Liver (tissue), 9 donors: Measurements from ENCODE around the gene SPATS2L. TPM values are rescaled to one million over a fixed set of nuclear protein-coding genes. Genes with fewer than 3 reads are reported as not detected.
A peak's percentile ranks its signal among the peaks of the same experiment; 100 is the strongest.

Source experiments
- DNase-seq: peaks from one replicate; pipeline ENCODE4 v3.0.0-alpha.2; 2017; ENCODE audit warnings: low spot score
- H3K27ac ChIP-seq, 2 donors: one replicate each; pipeline ENCODE4 v1.7.0; 2013; ENCODE audit warnings: inconsistent platforms in 2 of 2, low read length in 2 of 2, control low read depth in 1 of 2, low read depth in 1 of 2, mild to moderate bottlenecking in 1 of 2
- H3K27me3 ChIP-seq, 4 donors: one replicate each; pipeline versions ENCODE4 v1.6.1 to v1.7.0; 2013; ENCODE audit warnings: low read length in 3 of 4, inconsistent platforms in 1 of 4, mild to moderate bottlenecking in 1 of 4, moderate library complexity in 1 of 4; ENCODE audit not compliant: control insufficient read depth in 4 of 4, insufficient read depth in 4 of 4
- H3K36me3 ChIP-seq, 4 donors: one replicate each; pipeline versions ENCODE4 v1.6.1 to v1.7.0; 2013; ENCODE audit warnings: low read length in 3 of 4, mild to moderate bottlenecking in 3 of 4, low read depth in 1 of 4, moderate library complexity in 1 of 4; ENCODE audit not compliant: control insufficient read depth in 4 of 4, insufficient read depth in 3 of 4
- H3K4me1 ChIP-seq, 4 donors: one replicate each; pipeline versions ENCODE4 v1.6.1 to v1.7.0; 2013; ENCODE audit warnings: low read length in 3 of 4, mild to moderate bottlenecking in 3 of 4, moderate library complexity in 1 of 4; ENCODE audit not compliant: control insufficient read depth in 4 of 4, insufficient read depth in 4 of 4
- H3K4me3 ChIP-seq, 3 donors: one replicate each; pipeline versions ENCODE4 v1.6.1 to v1.7.0; 2013; ENCODE audit warnings: low read length in 3 of 3, control low read depth in 1 of 3, low read depth in 1 of 3, mild to moderate bottlenecking in 1 of 3
- H3K9ac ChIP-seq, 2 donors: one replicate each; pipeline ENCODE4 v1.7.0; 2013; ENCODE audit warnings: low read length in 2 of 2, mild to moderate bottlenecking in 2 of 2, moderate library complexity in 2 of 2, control low read depth in 1 of 2, low read depth in 1 of 2
- H3K9me3 ChIP-seq, 4 donors: one replicate each; pipeline versions ENCODE4 v1.6.1 to v1.7.0; 2013; ENCODE audit warnings: low read length in 3 of 4; ENCODE audit not compliant: control insufficient read depth in 4 of 4
- ATF3 ChIP-seq: IDR thresholded peaks from 2 replicates; pipeline ENCODE4 v1.6.1; 2016; ENCODE audit warnings: antibody characterized with exemption
- CTCF ChIP-seq: fragments of 150-350 bp; IDR thresholded peaks from 2 replicates; pipeline ENCODE4 v1.5.1; 2017; ENCODE audit warnings: improper control_type of control experiment, low read depth, low read length; ENCODE audit not compliant: missing input control
- EGR1 ChIP-seq, 2 donors: IDR thresholded peaks; 2 replicates each; pipeline ENCODE4 v1.6.1; 2016 to 2018; ENCODE audit warnings: antibody characterized with exemption in 2 of 2, low read depth in 2 of 2
- FOXA2 ChIP-seq: IDR thresholded peaks from 2 replicates; pipeline ENCODE4 v1.6.1; 2016; ENCODE audit warnings: antibody characterized with exemption
- GABPA ChIP-seq, 2 donors: IDR thresholded peaks in 1 of 2; conservative IDR thresholded peaks in 1 of 2; 2 replicates each; pipeline ENCODE4 v1.6.1; 2016; ENCODE audit warnings: antibody characterized with exemption in 2 of 2, mild to moderate bottlenecking in 1 of 2, moderate library complexity in 1 of 2
- HNF4A ChIP-seq, 2 donors: conservative IDR thresholded peaks; 2 replicates each; pipeline ENCODE4 v1.6.1; 2016; ENCODE audit warnings: antibody characterized with exemption in 2 of 2, mild to moderate bottlenecking in 2 of 2
- JUND ChIP-seq, 2 donors: IDR thresholded peaks; 2 replicates each; pipeline ENCODE4 v1.6.1; 2016; ENCODE audit warnings: antibody characterized with exemption in 2 of 2
- MAX ChIP-seq: IDR thresholded peaks from 2 replicates; pipeline ENCODE4 v1.6.1; 2016; ENCODE audit warnings: antibody characterized with exemption
- NR2F2 ChIP-seq: IDR thresholded peaks from 2 replicates; pipeline ENCODE4 v1.6.1; 2016; ENCODE audit warnings: antibody characterized with exemption
- RAD21 ChIP-seq, 2 donors: IDR thresholded peaks; 2 replicates each; pipeline ENCODE4 v1.6.1; 2016; ENCODE audit warnings: antibody characterized with exemption in 2 of 2, mild to moderate bottlenecking in 2 of 2
- RXRA ChIP-seq, 2 donors: IDR thresholded peaks; 2 replicates each; pipeline ENCODE4 v1.6.1; 2017 to 2018; ENCODE audit warnings: antibody characterized with exemption in 2 of 2, mild to moderate bottlenecking in 1 of 2
- SP1 ChIP-seq: IDR thresholded peaks from 2 replicates; pipeline ENCODE4 v1.6.1; 2018; ENCODE audit warnings: antibody characterized with exemption, mild to moderate bottlenecking
- WGBS: extraction: QIAGEN DNeasy Blood & Tissue Kit; methylation state at CpG from one replicate; pipeline ENCODE4 v1.1.7; 2013; 5-methylcytosine and 5-hydroxymethylcytosine counted together
- polyA plus RNA-seq, 2 donors: library from polyadenylated mRNA; stranded (reverse) in 1 of 2; unstranded in 1 of 2; fragments of 200-250 nt in 1 of 2; fragments of >200 nt in 1 of 2; fragmentation: Nextera tagmentation in 1 of 2; extraction: Ambion mirVana in 1 of 2; gene quantifications; one replicate each; pipeline versions ENCODE4 v1.2.1 to v1.2.3, GENCODE V29; 2013 to 2015
- total RNA-seq, 2 donors: library from RNA; depleted of rRNA; stranded (reverse); fragments of >200 nt; gene quantifications; one replicate each; pipeline ENCODE4 v1.2.3, GENCODE V29; 2014
- donor health status: healthy.
- donor health status: healthy.
- donor health status: healthy.
- donor health status: healthy.
- donor health status: healthy.

The SPATS2L gene
- total and polyA plus RNA-seq, 4 donors: 31.4 to 49.9 (median 42.4) TPM

- H3K27me3 ChIP-seq: no peaks in the 10 kb centered on the region
- WGBS: 96% methylated on average over 2 of the region's 2 CpGs
- TF ChIP-seq RXRA (IDR thresholded peaks at IDR 0.05) (peak; percentile 68 to 82), RAD21 (IDR thresholded peaks at IDR 0.05) (peak; percentile 18 to 28), HNF4A (conservative IDR thresholded peaks at IDR 0.05) (peak; percentile 84 to 86), NR2F2 (no peak), MAX (peak; percentile 8), SP1 (peak; percentile 62)
- DNase-seq: no peak
- no peaks in the 10 kb centered on the region for H3K36me3 ChIP-seq
- peaks cover 0 to 7% (median 2%) of the 10 kb centered on the region in 4 donors for H3K4me1 ChIP-seq
- no peak overlapping the region for H3K27ac ChIP-seq
- no peak overlapping the region for H3K9ac ChIP-seq
- H3K9me3 ChIP-seq: no peaks in the 10 kb centered on the region
- H3K4me3 ChIP-seq: no peak overlapping the region
Measured at GRCh38 chr2:200262047-200262446, 44.4 kb upstream of the SPATS2L start.

- DNase-seq: no peak
- TF ChIP-seq HNF4A (conservative IDR thresholded peaks at IDR 0.05) (peak; percentile 25 to 72), FOXA2 (no peak), ATF3 (no peak)
- Histone ChIP-seq H3K4me3 (no peak overlapping the region), H3K27ac (no peak overlapping the region), H3K36me3 (no peaks in the 10 kb centered on the region), H3K27me3 (no peaks in the 10 kb centered on the region), H3K9me3 (no peaks in the 10 kb centered on the region), H3K4me1 (peaks cover 0 to 7% (median 2%) of the 10 kb centered on the region in 4 donors), H3K9ac (no peak overlapping the region)
- WGBS: 96% methylated on average over 1 of the region's 1 CpG
Measured at GRCh38 chr2:200263279-200263678, 43.2 kb upstream of the SPATS2L start.

GRCh38 chr2:200264631-200265030 is 41.9 kb upstream of the SPATS2L start:
- 96% methylated on average over 2 of the region's 2 CpGs for WGBS
- DNase-seq: no peak
- Histone ChIP-seq H3K27me3 (no peaks in the 10 kb centered on the region), H3K36me3 (no peaks in the 10 kb centered on the region), H3K27ac (no peak overlapping the region), H3K4me1 (peaks cover 0 to 4% (median 2%) of the 10 kb centered on the region in 4 donors), H3K4me3 (no peak overlapping the region), H3K9me3 (no peaks in the 10 kb centered on the region), H3K9ac (no peak overlapping the region)
- TF ChIP-seq GABPA (IDR thresholded peaks at IDR 0.05 in 1 of 2, conservative IDR thresholded peaks at IDR 0.05 in 1 of 2): no peak

- H3K27me3 ChIP-seq: no peaks in the 10 kb centered on the region
- H3K9ac ChIP-seq: no peak overlapping the region
- no peak for TF ChIP-seq JUND (IDR thresholded peaks at IDR 0.05)
- TF ChIP-seq HNF4A (conservative IDR thresholded peaks at IDR 0.05): no peak
- no peak for TF ChIP-seq CTCF
- TF ChIP-seq MAX: no peak
- no peak for TF ChIP-seq NR2F2
- no peak for TF ChIP-seq SP1
- TF ChIP-seq EGR1 (IDR thresholded peaks at IDR 0.05; ENCODE audit: low read depth in 2 of 2): no peak
- TF ChIP-seq ATF3: no peak
- TF ChIP-seq GABPA (IDR thresholded peaks at IDR 0.05 in 1 of 2, conservative IDR thresholded peaks at IDR 0.05 in 1 of 2): no peak
- TF ChIP-seq FOXA2: no peak
- peaks cover 0 to 4% (median 2%) of the 10 kb centered on the region in 4 donors for H3K4me1 ChIP-seq
- no peaks in the 10 kb centered on the region for H3K36me3 ChIP-seq
- no peak overlapping the region for H3K27ac ChIP-seq
- H3K9me3 ChIP-seq: no peaks in the 10 kb centered on the region
- DNase-seq: no peak
- no peak overlapping the region for H3K4me3 ChIP-seq
- 97% methylated on average over 5 of the region's 5 CpGs for WGBS
Measured at GRCh38 chr2:200266406-200266805, 40.1 kb upstream of the SPATS2L start.
